ENCODE results near the gene HOXB6. TPM values are rescaled to one million over a fixed set of nuclear protein-coding genes. Genes with fewer than 3 reads are reported as not detected.

HOXB6 gene
- total RNA-seq, 4 donors from 2014 or later: 0.88 to 18.2 (median 7.3) TPM; not detected in 1

- H3K9me3 ChIP-seq: no peaks in the 10 kb centered on the region
- no peak for DNase-seq
- H3K4me3 ChIP-seq: peak overlapping the region in 1 of 2 donors; percentile 12
- intact Hi-C loops (cut with DNase I; ENCODE audit: low total_unique reads): no loop called here
- H3K27me3 ChIP-seq: peaks cover 43 to 88% of the 10 kb centered on the region in 2 donors
- peak overlapping the region; percentile 25 to 75 for H3K27ac ChIP-seq
- no peaks in the 10 kb centered on the region for H3K36me3 ChIP-seq
- peaks cover 0 to 16% of the 10 kb centered on the region in 2 donors for H3K4me1 ChIP-seq
- TF ChIP-seq POLR2A (IDR thresholded peaks at IDR 0.05): no peak
- TF ChIP-seq CTCF (IDR thresholded peaks at IDR 0.05): peak in 2 of 4 experiments; percentile 27 to 33
These were observed 8.3 kb upstream of the HOXB6 start for GRCh38 chr17:48612854-48613691.

GRCh38 chr17:48612456-48612853, 7.7 kb upstream of the HOXB6 start:
- peaks cover 39 to 85% of the 10 kb centered on the region in 2 donors for H3K27me3 ChIP-seq

GRCh38 chr17:48611681-48612455, 7.1 kb upstream of the HOXB6 start:
- intact Hi-C loops (cut with DNase I; ENCODE audit: low total_unique reads): no loop called here
- H3K27me3 ChIP-seq: peaks cover 39 to 87% of the 10 kb centered on the region in 2 donors
- no peak for DNase-seq
- H3K4me3 ChIP-seq: peak overlapping the region; percentile 27 to 42
- H3K9me3 ChIP-seq: no peaks in the 10 kb centered on the region
- no peaks in the 10 kb centered on the region for H3K36me3 ChIP-seq
- peaks cover 0 to 16% of the 10 kb centered on the region in 2 donors for H3K4me1 ChIP-seq
- TF ChIP-seq CTCF (IDR thresholded peaks at IDR 0.05) (no peak), POLR2A (IDR thresholded peaks at IDR 0.05) (peak in 1 of 2 donors; percentile 54)
- H3K27ac ChIP-seq: peak overlapping the region; percentile 43 to 75

More at GRCh38 chr17:48612456-48612853, 7.7 kb upstream of the HOXB6 start:
- no peak for DNase-seq
- Histone ChIP-seq H3K4me3 (peak overlapping the region in 1 of 2 donors; percentile 12), H3K36me3 (no peaks in the 10 kb centered on the region), H3K27ac (peak overlapping the region in 1 of 2 donors; percentile 75), H3K9me3 (no peaks in the 10 kb centered on the region), H3K4me1 (peaks cover 0 to 16% of the 10 kb centered on the region in 2 donors)
- intact Hi-C loops (cut with DNase I; ENCODE audit: low total_unique reads): no loop called here
- no peak for TF ChIP-seq POLR2A (IDR thresholded peaks at IDR 0.05)
- TF ChIP-seq CTCF (IDR thresholded peaks at IDR 0.05): no peak

- intact Hi-C loops (cut with DNase I; ENCODE audit: low total_unique reads): no loop called here
- no peak for DNase-seq
- TF ChIP-seq CTCF (IDR thresholded peaks at IDR 0.05) (no peak), POLR2A (IDR thresholded peaks at IDR 0.05) (no peak)
- Histone ChIP-seq H3K9me3 (no peaks in the 10 kb centered on the region), H3K36me3 (no peaks in the 10 kb centered on the region), H3K4me1 (peaks cover 0 to 16% of the 10 kb centered on the region in 2 donors), H3K27me3 (peaks cover 39 to 86% of the 10 kb centered on the region in 2 donors), H3K4me3 (peak overlapping the region; percentile 27 to 42), H3K27ac (peak overlapping the region; percentile 43 to 75)
These were observed 6.4 kb upstream of the HOXB6 start for GRCh38 chr17:48611213-48611612.

All from uterus (tissue), 4 donors.